SU-DHL-6 (cell line): ENCODE data around the gene ATOX1.

Experiments used
- EZH2phosphoT487 ChIP-seq: fragments of 200-600 bp; sonication (generic), shearing (Covaris generic); conservative IDR thresholded peaks from 2 replicates; pipeline ENCODE4 v1.6.1; 2018; ENCODE audit warnings: mild to moderate bottlenecking, antibody characterized with exemption, low read length, moderate library complexity, mixed read lengths
- TF ChIP-seq, protein P1 (sequence below): fragments of 200-600 bp; sonication (generic); IDR thresholded peaks from one replicate; pipeline ENCODE4 v1.5.1; 2017; ENCODE audit warnings: antibody characterized with exemption, mild to moderate bottlenecking, low read length, moderate library complexity; ENCODE audit not compliant: insufficient read depth, poor library complexity, severe bottlenecking

DNA sequence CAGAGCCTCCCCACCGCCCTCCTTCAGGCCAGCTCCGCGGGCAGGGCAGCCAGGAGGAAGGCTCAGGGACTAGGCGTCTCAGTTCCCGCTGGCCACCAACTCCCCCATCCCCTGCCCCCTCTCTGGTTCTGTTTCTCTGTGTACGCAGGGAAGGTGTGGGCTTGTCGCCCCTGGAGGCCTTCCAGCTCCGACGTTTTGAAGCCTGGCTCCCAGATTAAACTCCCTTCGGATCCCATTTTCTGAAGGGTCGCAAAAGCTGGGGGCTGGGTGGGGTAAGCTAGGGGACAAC is 346 bp downstream of the ATOX1 start:
- TF ChIP-seq, protein P1, sequence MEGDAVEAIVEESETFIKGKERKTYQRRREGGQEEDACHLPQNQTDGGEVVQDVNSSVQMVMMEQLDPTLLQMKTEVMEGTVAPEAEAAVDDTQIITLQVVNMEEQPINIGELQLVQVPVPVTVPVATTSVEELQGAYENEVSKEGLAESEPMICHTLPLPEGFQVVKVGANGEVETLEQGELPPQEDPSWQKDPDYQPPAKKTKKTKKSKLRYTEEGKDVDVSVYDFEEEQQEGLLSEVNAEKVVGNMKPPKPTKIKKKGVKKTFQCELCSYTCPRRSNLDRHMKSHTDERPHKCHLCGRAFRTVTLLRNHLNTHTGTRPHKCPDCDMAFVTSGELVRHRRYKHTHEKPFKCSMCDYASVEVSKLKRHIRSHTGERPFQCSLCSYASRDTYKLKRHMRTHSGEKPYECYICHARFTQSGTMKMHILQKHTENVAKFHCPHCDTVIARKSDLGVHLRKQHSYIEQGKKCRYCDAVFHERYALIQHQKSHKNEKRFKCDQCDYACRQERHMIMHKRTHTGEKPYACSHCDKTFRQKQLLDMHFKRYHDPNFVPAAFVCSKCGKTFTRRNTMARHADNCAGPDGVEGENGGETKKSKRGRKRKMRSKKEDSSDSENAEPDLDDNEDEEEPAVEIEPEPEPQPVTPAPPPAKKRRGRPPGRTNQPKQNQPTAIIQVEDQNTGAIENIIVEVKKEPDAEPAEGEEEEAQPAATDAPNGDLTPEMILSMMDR, result no peak
- TF ChIP-seq EZH2phosphoT487, result no peak
